GM18502 (cell line): ENCODE data around the gene TSEN2.
"Not testable (repeated sequence)": the region's sequence is repeated elsewhere in the genome, so short reads cannot be mapped to it uniquely, and the experiment has no call there.

Source experiments
- ATAC-seq: cut with Tn5 transposase; IDR thresholded peaks from one replicate; pipeline ENCODE4 v1.9.1; 2021; ENCODE audit warnings: mild to moderate bottlenecking; ENCODE audit not compliant: unreplicated experiment, poor library complexity

TSEN2 gene

DNA sequence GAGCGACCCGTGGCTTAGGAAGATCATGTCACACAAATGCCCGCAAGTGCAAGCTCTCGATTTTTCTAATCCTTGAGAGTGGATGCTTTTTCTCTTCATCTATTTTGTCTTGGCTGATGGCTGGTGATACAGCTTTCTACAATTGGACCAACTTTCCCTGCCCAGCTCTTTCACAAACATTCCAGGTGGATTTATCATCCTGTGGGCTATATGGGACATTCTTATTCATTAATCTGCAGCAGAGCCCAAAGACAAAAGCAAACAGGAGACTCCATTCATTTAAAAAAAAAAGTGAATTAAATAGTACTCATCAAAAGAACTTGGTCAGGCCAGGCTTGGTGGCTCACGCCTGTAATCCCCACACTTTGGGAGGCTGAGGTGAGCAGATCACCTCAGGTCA, 14.2 kb upstream of the TSEN2 start:
- no peak for ATAC-seq

GRCh38 chr3:12470680-12471079, 13.6 kb upstream of the TSEN2 start:
- ATAC-seq: no peak

GRCh38 chr3:12471241-12471640, 13.0 kb upstream of the TSEN2 start:
- ATAC-seq: peak; percentile 44

DNA sequence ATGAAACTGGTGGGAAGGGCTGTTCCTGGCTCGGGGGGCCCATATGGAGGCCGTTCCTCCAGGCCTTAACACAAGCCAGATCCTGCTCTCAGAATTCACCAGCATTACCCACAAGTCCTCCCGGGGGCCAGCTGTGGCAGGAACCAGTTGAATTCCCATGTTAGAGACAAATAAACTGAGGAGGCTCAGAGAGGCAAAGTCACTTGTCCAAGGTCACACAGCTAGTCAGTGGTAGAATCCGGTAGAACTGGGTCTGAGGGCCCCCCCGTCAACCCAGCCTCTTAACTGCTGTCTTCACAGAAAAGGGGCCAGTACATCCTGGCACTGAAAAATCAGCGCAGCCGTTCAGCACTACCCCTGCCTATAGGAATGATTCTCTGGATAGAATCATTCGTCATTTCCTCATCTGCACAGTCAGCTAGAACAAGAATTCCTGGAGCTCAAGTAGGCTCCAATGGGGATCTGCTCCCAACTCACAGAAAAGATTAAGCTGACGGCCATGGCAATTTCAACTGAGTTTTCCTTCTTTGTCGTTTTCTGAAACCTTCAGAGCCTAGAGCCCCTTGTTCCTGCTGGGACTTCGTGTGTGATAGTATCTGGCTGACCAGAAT, 12.2 kb upstream of the TSEN2 start:
- ATAC-seq: no peak

DNA sequence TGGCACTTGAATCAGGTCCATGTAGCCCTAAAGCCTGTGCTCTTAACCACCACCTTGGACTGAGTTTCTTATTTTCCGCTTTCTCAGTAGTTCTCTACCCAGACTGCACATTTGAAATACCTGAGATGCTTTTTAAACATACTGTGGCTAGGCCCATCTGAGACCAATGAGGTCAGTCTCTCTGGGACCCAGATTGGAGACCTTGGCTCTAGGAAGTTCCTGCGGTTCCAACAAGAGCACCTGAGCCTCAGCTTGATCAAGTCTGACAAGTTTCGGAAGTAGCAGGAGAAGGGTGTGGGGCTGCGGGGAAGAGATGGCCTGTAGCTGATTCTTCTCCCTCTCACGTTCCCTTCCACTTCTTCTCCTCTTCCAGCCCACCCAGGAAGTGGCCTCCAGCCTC, 11.5 kb upstream of the TSEN2 start:
- ATAC-seq: no peak

- no peak for ATAC-seq
These were observed 10.8 kb upstream of the TSEN2 start for GRCh38 chr3:12473511-12473910.

- no peak for ATAC-seq
These were observed 7.9 kb upstream of the TSEN2 start for GRCh38 chr3:12476238-12476897.

- ATAC-seq: no peak
These were observed 7.0 kb upstream of the TSEN2 start for GRCh38 chr3:12477256-12477655.

GRCh38 chr3:12478326-12478725, 6.0 kb upstream of the TSEN2 start:
- ATAC-seq: no peak

DNA sequence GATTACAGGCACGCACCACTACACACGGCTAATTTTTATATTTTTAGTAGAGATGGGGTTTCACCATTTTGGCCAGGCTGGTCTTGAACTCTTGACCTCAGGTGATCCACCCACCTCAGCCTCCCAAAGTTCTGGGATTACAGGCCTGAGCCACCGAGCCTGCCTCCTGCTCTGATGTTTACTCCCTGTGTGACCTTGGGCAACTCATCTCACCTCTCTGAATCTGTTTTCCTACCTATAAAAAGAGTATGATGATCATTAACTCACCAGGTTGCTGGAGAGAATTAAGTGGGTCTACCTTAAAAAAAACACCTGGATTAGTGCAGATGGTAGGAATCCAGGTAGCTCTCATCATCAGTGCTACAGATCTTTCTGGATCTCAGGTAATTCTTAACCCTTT, 5.1 kb upstream of the TSEN2 start:
- ATAC-seq: not testable (repeated sequence)

GRCh38 chr3:12479919-12480427, 4.3 kb upstream of the TSEN2 start:
- peak; percentile 26 for ATAC-seq

- ATAC-seq: no peak
These were observed 870 bp upstream of the TSEN2 start for GRCh38 chr3:12483410-12483809.

- ATAC-seq: no peak
These were observed 445 bp upstream of the TSEN2 start for GRCh38 chr3:12483872-12484197.

GRCh38 chr3:12484983-12485327, 675 bp downstream of the TSEN2 start:
- no peak for ATAC-seq

- no peak for ATAC-seq
These were observed 1.7 kb downstream of the TSEN2 start for GRCh38 chr3:12486001-12486400.

GRCh38 chr3:12486916-12487315, 2.6 kb downstream of the TSEN2 start:
- ATAC-seq: no peak

- no peak for ATAC-seq
These were observed 3.1 kb downstream of the TSEN2 start for GRCh38 chr3:12487336-12487735.

DNA sequence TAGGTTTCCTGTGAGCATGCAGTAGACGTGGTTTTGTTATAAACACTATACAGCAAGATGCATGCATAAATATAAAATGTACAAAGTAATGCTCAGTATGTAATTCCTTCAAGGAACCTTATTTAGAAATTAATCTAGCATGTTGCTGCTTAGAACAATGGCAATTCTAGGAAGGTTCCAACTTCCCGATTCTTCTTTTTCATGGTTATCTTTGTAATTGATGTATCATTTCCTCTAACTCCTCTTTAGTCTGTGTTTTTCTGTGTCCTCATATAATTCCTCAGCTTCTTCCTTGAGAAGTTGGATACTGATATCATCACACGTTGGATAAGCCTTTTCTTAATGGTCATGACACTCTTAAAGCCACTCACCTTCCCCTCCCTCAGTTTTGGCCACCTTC, 3.5 kb downstream of the TSEN2 start:
- no peak for ATAC-seq

DNA sequence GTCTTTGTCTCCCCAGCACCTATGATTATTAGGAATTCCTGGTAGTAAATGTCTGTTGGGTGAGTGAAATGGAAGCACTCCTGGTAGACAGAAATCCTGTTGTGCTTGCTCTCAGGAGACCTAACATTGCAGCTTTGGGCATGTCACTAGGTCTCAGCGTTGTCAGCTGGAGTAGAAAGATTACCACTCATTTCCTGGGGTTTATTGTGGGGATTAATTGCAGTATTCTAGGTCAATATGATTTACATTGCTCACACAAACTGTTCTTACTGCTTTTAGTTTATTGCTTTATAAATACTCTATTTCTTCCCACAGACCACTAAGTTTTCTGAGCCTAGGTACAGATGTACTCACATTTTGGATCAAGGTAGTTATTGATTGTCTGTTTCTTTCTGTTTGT, 5.1 kb downstream of the TSEN2 start:
- ATAC-seq: no peak

GRCh38 chr3:12489832-12490231, 5.6 kb downstream of the TSEN2 start:
- ATAC-seq: no peak

DNA sequence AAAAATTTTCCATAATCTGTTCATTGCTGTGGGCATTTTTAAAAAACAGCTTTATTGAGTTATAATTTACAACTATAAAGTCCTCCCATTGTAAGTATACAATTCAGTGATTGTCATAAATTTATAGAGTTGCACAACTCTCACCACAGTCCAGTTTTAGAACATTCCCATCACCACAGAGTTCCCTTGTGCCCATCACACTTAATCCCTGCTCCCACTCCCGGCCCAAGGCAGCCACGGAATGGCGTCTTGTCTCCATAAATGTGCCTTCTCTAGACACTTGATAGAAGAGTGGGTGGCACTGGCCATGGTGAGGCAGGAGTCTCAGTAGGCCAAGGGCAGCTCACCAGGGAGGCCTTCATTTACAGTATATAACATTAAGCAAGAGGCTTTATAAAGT, 6.3 kb downstream of the TSEN2 start:
- no peak for ATAC-seq

- ATAC-seq: no peak
These were observed 11.6 kb downstream of the TSEN2 start for GRCh38 chr3:12495749-12496452.
